ENCODE measurements around the gene NEMP1.

GRCh38 chr12:57016348-57016747 lies 62.2 kb downstream of the NEMP1 start, which contains the start of gene TAC3:
- TF ChIP-seq CTCF (IDR thresholded peaks at IDR 0.05): no peak
- no peak for TF ChIP-seq POLR2A (IDR thresholded peaks at IDR 0.05)
